Measurements from ENCODE around the gene C19orf85.

- no peak for TF ChIP-seq EZH2phosphoT487 (IDR thresholded peaks at IDR 0.05; ENCODE audit: low read depth)
- TF ChIP-seq, protein P1, sequence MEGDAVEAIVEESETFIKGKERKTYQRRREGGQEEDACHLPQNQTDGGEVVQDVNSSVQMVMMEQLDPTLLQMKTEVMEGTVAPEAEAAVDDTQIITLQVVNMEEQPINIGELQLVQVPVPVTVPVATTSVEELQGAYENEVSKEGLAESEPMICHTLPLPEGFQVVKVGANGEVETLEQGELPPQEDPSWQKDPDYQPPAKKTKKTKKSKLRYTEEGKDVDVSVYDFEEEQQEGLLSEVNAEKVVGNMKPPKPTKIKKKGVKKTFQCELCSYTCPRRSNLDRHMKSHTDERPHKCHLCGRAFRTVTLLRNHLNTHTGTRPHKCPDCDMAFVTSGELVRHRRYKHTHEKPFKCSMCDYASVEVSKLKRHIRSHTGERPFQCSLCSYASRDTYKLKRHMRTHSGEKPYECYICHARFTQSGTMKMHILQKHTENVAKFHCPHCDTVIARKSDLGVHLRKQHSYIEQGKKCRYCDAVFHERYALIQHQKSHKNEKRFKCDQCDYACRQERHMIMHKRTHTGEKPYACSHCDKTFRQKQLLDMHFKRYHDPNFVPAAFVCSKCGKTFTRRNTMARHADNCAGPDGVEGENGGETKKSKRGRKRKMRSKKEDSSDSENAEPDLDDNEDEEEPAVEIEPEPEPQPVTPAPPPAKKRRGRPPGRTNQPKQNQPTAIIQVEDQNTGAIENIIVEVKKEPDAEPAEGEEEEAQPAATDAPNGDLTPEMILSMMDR (IDR thresholded peaks at IDR 0.05; ENCODE audit: low read depth, low read length): no peak
These were observed 17.8 kb upstream of the C19orf85 start for GRCh38 chr19:55482156-55482961.
